Nephron progenitor cell (in vitro differentiated cells): ENCODE results near the gene WWOX.
"Not testable (repeated sequence)": the region's sequence is repeated elsewhere in the genome, so short reads cannot be mapped to it uniquely, and the experiment has no call there.

Experiments used
- DNase-seq: peaks from one replicate; pipeline ENCODE4 v3.0.0; 2021
- H3K27ac Mint-ChIP-seq: 2 replicates; pipeline ENCODE4 v1.8.0; 2021; ENCODE audit warnings: mild to moderate bottlenecking, moderate library complexity, mixed read lengths
- H3K27me3 Mint-ChIP-seq: 2 replicates; pipeline ENCODE4 v1.8.0; 2021; ENCODE audit warnings: mild to moderate bottlenecking, low read depth, mixed read lengths; ENCODE audit not compliant: poor library complexity
- H3K36me3 Mint-ChIP-seq: 2 replicates; pipeline ENCODE4 v1.8.0; 2021; ENCODE audit warnings: low read depth, mixed read lengths
- H3K4me1 Mint-ChIP-seq: 2 replicates; pipeline ENCODE4 v1.8.0; 2021; ENCODE audit warnings: mixed read lengths
- H3K4me3 Mint-ChIP-seq: 2 replicates; pipeline ENCODE4 v1.8.0; 2021; ENCODE audit warnings: mild to moderate bottlenecking, moderate library complexity, mixed read lengths
- H3K9me3 Mint-ChIP-seq: 2 replicates; pipeline ENCODE4 v1.8.0; 2021; ENCODE audit warnings: mild to moderate bottlenecking, moderate library complexity, mixed read lengths
- CTCF ChIP-seq: fragments of 200-600 bp; sonication (generic); IDR thresholded peaks from 2 replicates; pipeline ENCODE4 v1.5.0; 2021; ENCODE audit warnings: antibody characterized with exemption

The WWOX gene

GRCh38 chr16:78689536-78689935 is 590.1 kb downstream of the WWOX start:
- peaks cover 10% of the 10 kb centered on the region for H3K9me3 Mint-ChIP-seq
- no peak for DNase-seq
- TF ChIP-seq CTCF = no peak
- H3K4me1 Mint-ChIP-seq = peaks cover 22% of the 10 kb centered on the region
- no peak overlapping the region for H3K4me3 Mint-ChIP-seq
- H3K27me3 Mint-ChIP-seq = peaks cover 2% of the 10 kb centered on the region
- H3K27ac Mint-ChIP-seq = no peak overlapping the region
- H3K36me3 Mint-ChIP-seq = peaks cover 5% of the 10 kb centered on the region

GRCh38 chr16:78690510-78690909 is 591.1 kb downstream of the WWOX start:
- no peak for TF ChIP-seq CTCF
- DNase-seq = no peak
- Mint-ChIP-seq H3K4me3 (no peak overlapping the region), H3K27ac (no peak overlapping the region), H3K9me3 (peaks cover 10% of the 10 kb centered on the region), H3K27me3 (peaks cover 2% of the 10 kb centered on the region), H3K4me1 (peaks cover 15% of the 10 kb centered on the region), H3K36me3 (peaks cover 5% of the 10 kb centered on the region)

- H3K36me3 Mint-ChIP-seq, H3K27ac Mint-ChIP-seq, H3K4me3 Mint-ChIP-seq, DNase-seq, H3K27me3 Mint-ChIP-seq: not testable (repeated sequence)
- peaks cover 13% of the 10 kb centered on the region for H3K4me1 Mint-ChIP-seq
- peaks cover 10% of the 10 kb centered on the region for H3K9me3 Mint-ChIP-seq
Measured at GRCh38 chr16:78691746-78692145, 592.3 kb downstream of the WWOX start.

- no peak for DNase-seq
- H3K9me3 Mint-ChIP-seq = peaks cover 10% of the 10 kb centered on the region
- no peak overlapping the region for H3K27ac Mint-ChIP-seq
- H3K4me1 Mint-ChIP-seq = peaks cover 13% of the 10 kb centered on the region
- H3K36me3 Mint-ChIP-seq = peaks cover 5% of the 10 kb centered on the region
- H3K27me3 Mint-ChIP-seq = peaks cover 2% of the 10 kb centered on the region
- no peak for TF ChIP-seq CTCF
- no peak overlapping the region for H3K4me3 Mint-ChIP-seq
Measured at GRCh38 chr16:78693496-78693895, 594.0 kb downstream of the WWOX start.

GRCh38 chr16:78694414-78694813 is 595.0 kb downstream of the WWOX start:
- H3K27ac Mint-ChIP-seq = no peak overlapping the region
- no peak overlapping the region for H3K4me3 Mint-ChIP-seq
- H3K36me3 Mint-ChIP-seq = peaks cover 5% of the 10 kb centered on the region
- DNase-seq = no peak
- H3K9me3 Mint-ChIP-seq = peaks cover 10% of the 10 kb centered on the region
- H3K4me1 Mint-ChIP-seq = peaks cover 13% of the 10 kb centered on the region
- no peaks in the 10 kb centered on the region for H3K27me3 Mint-ChIP-seq
- TF ChIP-seq CTCF = no peak

GRCh38 chr16:78695391-78695790 is 595.9 kb downstream of the WWOX start:
- Mint-ChIP-seq H3K36me3 (peaks cover 5% of the 10 kb centered on the region), H3K27ac (no peak overlapping the region), H3K4me1 (peaks cover 13% of the 10 kb centered on the region), H3K9me3 (peaks cover 10% of the 10 kb centered on the region), H3K27me3 (no peaks in the 10 kb centered on the region), H3K4me3 (no peak overlapping the region)
- TF ChIP-seq CTCF = no peak
- no peak for DNase-seq
